T-helper 22 cell (primary cell): ENCODE measurements around the gene CLDN7.

Experiments
- DNase-seq: peaks from one replicate; pipeline ENCODE4 v3.0.0-alpha.2; 2020; ENCODE audit warnings: low read depth

CLDN7 gene

DNA sequence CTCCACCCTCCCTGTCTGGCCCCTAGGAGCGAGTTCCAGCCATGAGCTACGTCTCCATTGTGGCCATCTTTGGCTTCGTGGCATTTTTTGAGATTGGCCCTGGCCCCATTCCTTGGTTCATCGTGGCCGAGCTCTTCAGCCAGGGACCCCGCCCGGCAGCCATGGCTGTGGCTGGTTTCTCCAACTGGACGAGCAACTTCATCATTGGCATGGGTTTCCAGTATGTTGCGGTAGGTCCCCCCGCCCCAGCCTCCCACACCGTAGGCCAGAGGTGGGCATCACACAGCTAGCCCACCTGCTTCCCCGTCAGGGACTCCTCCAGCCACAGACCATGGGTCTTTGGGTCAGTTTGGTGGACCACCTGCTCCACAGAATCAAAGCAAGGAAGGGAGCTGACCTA, 23.4 kb upstream of the CLDN7 start:
- no peak for DNase-seq

DNA sequence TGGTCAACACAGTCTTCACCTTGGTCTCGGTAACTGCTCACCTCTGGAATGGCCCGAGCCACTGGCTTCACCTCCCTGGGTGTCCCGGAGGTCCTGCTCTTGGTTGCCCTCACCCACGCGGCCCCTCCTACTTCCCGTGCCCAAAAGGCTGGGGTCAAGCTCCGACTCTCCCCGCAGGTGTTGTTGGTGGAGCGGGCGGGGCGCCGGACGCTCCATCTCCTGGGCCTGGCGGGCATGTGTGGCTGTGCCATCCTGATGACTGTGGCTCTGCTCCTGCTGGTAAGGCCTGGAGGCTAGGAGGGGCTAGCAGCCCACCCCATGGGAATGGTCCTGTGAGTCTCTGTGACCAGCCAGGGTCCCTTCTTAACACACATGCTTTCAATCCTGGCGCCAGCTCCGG, 22.6 kb upstream of the CLDN7 start:
- no peak for DNase-seq

DNA sequence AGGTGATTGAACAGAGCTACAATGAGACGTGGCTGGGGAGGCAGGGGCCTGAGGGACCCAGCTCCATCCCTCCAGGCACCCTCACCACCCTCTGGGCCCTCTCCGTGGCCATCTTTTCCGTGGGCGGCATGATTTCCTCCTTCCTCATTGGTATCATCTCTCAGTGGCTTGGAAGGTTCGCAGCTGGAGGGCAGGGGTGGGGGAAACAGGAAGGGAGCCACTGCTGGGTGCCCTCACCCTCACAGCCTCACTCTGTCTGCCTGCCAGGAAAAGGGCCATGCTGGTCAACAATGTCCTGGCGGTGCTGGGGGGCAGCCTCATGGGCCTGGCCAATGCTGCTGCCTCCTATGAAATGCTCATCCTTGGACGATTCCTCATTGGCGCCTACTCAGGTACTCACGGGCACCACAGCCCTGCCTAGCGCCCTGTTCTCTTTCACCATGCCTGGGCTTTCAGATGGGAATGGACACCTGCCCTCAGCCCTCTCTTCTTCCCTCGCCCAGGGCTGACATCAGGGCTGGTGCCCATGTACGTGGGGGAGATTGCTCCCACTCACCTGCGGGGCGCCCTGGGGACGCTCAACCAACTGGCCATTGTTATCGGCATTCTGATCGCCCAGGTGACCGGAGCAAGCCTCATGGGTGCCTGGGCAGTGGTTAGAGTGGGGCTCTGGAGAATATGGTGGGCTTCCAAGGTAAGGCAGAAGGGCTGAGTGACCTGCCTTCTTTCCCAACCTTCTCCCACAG, 21.4 kb upstream of the CLDN7 start:
- DNase-seq: no peak

DNA sequence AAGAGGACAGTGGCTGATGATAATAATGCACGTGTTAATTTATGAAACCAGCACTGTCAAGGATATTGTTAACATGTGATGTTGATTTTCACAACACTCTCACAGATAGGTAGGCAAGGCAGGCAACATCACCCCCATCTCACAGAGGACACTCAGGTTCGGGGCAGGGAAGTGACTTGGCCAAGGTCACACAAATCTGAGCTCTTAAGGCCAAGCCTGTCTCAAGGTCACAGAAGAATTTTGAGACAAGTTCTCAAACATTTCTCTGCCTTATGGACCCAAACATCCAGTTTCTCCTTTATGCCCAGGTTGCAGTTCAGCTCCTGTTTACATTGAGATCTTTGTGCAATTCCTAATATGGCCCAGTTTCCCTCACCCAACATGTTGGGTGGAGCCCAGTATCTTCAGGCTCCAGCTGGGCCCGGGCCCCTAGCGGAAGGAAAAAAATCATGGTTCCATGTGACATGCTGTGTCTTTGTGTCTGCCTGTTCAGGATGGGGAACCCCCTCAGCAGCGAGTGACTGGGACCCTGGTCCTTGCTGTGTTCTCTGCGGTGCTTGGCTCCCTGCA, 20.6 kb upstream of the CLDN7 start:
- no peak for DNase-seq

DNA sequence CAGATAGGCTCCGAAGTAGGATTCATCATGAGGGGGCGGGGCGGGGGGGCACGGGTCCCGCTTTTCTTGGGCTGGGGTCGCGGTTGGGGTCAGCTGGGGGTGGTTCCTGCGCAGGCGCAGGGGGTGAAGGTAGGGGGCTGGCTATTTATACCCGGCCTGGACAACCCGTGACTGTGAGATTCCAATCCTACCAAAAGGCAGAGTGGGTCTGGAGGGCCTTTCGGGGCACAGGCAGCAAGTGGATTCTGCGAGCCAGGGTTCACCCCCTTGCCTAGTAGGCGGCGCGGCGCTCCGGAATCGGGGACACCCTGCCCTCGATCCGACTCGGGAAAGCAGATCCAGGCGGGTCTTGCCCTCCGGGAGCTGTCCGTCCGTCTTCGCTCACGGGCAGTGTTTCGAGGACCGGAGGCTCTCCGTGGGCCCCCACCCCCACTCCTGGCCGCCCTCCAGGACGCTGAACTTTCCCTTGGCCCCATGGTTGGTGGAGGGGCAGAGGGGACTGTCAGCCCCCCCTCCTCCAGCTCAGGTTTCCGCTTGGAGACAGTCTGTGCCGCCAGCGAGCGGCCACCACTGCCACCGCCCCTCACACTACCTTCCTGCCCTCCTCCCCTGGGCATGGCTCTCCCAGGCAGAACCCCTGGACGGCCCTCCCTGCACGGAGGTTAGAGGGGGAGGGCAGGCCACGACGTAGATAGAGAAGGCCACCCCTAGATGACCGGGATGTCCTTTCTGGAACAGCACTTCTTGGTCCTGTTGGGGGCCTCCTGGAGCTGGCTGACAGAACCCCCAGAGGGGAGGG, 19.9 kb upstream of the CLDN7 start:
- no peak for DNase-seq

DNA sequence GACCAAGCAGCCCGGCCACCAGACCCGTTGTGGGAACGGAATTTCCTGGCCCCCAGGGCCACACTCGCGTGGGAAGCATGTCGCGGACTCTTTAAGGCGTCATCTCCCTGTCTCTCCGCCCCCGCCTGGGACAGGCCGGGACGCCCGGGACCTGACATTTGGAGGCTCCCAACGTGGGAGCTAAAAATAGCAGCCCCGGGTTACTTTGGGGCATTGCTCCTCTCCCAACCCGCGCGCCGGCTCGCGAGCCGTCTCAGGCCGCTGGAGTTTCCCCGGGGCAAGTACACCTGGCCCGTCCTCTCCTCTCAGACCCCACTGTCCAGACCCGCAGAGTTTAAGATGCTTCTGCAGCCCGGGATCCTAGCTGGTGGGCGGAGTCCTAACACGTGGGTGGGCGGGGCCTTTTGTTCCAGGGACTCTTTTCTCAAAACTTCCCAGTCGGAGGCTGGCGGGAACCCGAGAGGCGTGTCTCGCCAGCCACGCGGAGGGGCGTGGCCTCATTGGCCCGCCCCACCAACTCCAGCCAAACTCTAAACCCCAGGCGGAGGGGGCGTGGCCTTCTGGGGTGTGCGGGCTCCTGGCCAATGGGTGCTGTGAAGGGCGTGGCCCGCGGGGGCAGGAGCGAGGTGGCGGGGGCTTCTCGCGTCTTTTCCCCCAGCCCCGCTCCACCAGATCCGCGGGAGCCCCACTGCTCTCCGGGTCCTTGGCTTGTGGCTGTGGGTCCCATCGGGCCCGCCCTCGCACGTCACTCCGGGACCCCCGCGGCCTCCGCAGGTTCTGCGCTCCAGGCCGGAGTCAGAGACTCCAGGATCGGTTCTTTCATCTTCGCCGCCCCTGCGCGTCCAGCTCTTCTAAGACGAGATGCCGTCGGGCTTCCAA, 19.0 kb upstream of the CLDN7 start, which contains the start of gene SLC2A4:
Gene SLC2A4 (plus strand): TSS at position 645 of the 879 bp plus-strand sequence. CDS start 217 bp downstream, at position 862.
- peak; percentile 68 for DNase-seq

DNA sequence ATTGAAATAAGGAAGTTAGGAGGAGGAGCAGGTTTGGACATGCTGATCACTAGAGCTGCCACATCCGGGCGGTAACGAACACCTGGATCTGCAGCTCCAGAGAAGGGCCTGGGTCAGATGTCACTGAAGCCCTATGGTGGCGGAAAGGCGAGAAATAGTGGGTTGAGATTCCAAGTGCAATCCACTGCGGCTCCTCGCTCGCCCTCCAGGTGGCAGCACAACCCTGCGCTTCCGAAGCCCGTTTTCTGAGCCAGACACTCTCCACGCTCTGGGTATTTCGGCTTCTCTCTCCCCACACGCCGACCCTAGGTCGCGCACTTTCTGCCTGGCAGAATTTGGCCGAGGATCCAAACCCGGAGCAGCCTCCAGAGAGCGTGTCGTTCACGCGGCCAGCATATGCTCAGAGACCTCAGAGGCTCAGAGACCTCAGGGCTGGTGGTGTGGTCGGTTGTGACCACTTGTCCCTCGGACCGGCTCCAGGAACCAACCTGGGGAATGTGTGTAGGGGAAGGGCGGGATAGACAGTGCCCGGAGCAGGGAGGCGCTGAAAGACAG, 18.3 kb upstream of the CLDN7 start:
- peak; percentile 56 for DNase-seq

DNA sequence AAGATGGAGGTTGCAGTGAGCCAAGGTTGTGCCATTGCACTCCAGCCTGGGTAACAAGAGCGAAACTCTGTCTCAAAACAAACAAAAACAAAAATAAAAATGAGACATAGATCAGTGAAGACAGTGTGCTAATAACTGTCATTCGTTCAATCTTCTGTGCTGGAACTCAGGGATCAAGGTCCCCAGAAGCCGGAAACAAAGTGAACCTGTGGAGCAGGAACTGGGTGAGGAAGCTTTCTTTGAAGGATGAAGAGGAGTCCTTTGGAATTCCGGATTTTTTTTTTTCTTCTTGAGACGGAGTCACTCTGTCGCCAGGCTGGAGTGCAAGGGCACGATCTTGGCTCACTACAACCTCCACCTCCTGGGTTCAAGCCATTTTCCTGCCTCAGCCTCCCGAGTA, 17.2 kb upstream of the CLDN7 start:
- no peak for DNase-seq

DNA sequence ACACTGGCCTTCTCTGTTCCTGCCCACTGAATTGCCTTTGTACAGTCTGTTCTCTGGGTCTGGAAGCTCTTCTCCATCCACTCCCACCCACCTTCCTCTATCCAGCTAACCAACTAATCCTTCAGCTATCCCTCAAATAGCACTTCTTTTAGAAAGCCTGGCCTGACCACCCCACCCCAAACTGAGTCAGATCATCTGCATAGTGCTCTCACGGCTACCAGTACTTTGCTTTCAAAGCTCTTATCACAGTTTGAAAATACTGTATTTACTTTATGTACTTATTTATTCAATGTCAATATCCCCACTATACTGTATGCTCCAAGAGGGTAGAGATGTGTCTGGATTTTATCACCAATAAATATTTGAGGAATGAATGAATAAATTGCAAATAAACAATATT, 4.5 kb upstream of the CLDN7 start:
- no peak for DNase-seq

DNA sequence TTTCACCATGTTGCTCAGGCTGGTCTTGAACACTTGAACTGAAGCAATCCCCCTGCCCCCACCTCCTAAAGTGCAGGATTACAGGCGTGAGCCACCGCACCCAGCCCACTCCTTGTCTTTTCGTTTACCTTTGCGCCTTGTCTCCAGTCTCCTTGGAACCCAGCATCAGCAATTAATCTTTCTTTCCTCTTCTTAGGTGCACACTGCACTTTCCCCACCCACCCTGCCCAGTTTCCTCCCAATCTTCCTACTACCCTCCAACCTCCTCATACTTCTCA, 1.5 kb upstream of the CLDN7 start:
- DNase-seq: no peak

DNA sequence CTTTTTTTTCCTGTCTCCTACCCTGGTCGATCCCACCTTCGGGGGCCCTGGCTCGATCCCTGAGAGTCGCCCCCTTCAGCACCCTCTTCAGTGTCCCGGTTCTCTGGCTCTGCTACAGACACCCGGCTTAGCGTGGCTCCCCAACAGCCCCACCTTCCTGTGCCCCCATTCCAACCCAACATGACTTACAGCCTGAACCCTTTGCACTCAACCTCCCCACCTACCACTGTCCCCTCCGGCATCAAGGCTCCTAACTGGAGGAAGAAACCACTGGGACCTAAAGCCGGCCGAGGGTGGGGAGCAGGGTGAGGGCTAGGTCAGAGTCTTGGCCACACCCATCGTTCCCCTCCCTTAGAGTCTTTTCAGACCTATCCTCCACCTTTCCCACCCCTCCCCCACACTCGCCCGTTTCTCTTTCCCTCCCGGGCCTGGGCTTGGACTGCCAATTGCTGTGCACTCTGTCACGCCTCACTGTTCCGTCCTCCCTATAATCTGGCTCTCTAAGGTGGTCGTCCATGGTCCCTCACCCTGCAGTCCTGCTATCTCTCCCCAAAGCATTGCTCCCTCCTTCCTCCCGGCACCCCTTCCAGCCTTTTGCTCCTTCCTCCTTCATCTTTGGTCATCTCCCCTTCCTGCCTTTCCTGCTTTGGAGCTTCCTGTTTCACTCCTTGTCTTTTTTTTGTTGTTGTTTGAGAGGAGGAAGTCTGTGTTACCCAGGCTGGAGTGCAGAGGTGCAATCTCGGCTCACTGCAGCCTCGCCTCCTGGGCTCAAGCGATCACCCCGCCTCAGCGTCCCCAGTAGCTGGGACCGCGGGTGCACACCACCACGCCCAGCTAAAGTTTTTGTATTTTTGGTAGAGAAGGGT, 890 bp upstream of the CLDN7 start:
- DNase-seq: no peak

DNA sequence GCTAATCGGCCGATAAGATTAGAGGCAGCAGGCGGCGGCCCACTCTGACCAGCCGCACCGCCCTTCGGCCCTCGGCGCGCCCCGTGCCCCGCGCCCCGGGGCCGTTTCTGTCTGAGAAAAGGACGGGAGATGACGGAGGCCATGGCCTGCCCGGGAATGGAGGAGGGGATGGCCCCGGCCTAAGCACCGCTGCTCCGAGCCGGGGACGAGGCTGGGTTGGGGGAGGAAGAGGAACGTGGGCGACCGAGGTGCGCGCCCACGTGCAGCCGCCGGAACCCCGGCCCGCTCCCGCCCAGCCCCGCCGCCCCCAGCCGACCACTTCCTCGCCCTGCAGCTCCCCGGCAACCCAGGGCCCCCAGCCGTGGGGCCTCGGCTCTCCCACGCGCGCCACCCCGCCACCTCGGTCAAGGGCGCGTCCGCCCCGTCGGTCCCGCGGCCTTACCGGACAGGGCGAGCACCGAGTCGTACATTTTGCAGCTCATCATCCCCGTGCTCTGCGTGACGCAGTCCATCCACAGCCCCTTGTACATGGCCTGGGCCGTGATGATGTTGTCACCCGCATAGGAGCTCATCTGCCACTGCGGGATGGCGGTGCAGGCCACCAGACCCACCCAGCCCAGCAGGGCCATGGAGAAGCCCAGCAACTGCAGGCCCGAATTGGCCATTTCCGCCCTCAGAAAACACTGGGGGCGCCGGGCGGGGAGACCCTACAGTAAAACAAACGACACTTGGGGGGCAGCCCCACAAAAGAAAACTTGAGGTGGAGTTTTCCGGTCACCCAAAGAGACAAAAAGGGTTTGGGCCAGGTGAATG, 693 bp downstream of the CLDN7 start:
- DNase-seq: no peak

DNA sequence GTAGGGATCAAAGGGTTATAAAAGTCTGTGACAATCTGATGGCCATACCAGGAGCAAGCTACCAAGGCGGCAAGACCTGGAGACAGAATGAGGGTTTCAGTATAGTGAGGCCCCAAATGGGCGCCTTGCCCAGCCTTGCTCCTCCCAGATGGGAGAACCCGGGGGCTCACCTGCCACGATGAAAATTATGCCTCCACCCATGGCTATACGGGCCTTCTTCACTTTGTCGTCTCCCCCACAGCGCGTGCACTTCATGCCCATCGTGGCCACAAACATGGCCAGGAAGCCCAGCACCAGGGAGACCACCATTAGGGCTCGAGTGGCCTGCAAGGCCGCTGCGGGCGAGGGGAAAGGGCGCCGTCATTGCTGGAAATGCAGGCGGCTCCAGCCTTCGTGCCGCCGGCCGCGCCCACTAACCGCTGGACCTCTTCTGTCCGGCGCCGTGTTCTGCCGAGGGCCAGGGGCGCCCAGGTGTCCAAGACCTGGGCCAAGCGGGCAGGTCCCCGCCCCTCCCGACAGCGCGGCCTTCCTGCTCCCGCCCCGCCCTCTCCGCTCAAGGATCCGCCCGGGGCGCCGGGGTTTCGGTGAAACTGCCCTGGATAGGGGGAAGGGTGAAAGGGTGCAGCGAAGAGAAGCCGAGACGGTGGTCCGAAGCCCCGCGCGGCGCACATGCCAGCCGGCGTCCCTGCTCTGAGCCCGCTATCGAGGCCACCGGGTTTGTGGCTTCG, 1.5 kb downstream of the CLDN7 start:
- DNase-seq: no peak

DNA sequence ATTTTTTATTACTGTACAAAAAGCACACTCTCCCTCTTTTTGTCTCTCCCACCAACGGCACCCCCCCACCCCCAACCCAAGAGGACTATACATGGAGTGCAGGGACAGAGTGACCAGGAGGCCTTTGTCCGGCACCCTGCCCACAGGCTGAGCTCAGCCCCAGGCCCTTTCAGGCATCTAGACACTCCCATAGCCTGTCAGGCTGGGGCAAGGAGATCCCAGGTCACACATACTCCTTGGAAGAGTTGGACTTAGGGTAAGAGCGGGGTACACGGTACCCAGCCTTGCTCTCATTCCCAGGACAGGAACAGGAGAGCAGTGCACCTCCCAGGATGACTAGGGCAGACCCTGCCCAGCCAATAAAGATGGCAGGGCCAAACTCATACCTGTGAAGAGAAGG, 2.1 kb downstream of the CLDN7 start:
- no peak for DNase-seq

DNA sequence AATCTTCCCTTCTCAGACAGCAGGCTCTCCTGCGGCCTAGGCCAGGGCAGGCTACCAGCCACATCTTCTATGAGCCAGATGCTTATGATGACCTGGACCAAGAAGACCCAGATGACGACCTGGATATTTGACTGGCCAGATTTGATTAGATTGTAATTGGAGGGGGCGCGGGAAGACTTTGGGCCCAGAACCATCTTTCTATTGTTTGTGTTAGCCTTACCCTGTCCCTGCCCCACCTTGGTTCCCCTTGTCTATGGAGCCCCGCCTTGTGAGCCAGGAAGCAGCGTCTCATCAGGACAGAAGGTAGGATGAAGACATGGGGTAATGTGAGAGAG, 2.8 kb downstream of the CLDN7 start:
- DNase-seq: no peak

DNA sequence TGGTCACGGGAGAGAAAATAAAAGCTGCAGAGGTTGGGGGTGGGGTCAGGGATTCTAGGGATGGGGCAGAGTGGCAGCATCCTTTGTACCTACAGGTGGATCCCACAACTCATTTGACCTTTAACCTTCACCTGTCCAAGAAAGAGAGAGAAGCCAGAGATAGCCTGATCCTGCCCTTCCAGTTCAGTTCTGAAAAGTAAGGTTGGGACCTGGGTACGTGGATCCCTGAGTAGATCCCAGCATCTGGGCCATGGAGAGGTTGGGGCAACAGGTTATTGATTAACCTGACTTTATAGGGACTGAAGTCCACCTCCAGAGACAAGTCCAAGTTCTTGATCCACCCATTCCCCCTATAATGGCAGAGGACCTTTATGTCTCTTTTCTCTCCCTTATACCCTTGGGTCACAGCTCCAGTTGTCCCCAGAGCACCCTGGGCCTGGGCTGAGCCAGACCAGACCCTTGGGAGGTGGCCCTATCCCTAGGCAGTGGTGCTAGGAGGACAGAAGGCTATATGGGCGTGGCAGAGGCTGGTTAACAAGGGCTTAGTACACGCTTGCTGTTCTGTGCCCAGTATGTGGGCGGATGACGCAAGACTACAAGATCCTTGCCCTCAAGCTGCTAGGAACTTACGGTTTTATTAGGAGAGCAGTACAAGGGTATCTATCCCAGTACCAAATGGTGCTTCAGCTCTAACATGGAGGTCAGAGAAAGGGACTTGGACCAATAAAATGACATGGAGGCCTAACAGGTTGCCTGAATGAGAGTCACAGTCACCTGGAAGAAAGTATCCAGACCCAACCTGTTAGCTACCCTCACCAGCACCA, 3.3 kb downstream of the CLDN7 start:
- DNase-seq: no peak

DNA sequence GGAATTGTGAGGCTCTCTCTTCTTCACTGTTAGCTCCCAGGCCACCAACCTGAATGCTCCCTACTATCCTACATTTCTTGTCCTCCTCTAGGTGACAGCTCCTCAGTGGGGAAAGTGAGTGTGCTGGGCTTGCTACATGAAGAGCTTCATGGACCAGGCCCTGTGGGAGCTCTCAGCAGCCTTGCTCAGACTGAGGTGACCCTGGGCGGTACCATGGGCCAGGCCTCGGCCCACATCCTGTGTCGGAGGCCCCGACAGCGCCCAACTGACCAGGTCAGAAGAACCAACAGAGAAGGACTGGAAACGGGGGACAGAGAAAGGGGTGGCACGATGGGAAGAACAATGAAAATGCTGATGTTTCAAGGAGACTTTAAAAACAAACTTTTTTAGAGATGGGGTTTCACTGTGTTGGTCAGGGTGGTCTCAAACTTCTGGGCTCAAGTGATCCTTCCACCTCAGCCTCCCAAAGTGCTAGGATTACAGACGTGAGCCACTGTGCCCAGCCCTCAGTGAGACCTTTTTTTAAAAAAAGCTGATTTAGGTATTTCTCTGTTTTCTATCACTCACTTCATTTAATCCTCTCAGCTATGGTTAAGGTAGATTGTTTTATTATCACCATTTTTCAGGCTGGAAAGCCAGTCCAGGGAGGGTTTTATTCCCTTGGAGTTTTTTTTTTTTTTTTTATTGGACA, 5.4 kb downstream of the CLDN7 start:
- no peak for DNase-seq

DNA sequence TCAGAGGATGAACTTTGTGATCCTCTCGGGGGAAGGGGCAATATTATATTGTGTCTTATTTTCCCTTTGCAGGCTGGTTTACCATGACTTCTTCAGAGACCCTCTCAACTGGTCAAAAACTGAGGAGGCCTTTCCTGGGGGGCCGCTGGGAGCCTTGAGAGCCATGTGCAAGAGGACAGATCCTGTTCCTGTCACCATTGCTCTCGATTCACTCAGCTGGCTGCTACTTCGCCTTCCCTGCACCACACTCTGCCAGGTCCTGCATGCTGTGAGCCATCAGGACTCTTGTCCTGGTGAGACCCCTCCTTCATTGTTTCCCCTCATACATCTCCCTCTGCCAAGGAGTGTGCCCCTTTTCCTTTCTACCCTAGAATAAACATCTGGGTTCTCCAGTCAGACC, 7.8 kb downstream of the CLDN7 start:
- DNase-seq: no peak
